Left lung (tissue), 10 donors: Measurements from ENCODE around the gene WWTR1. TPM values are rescaled to one million over a fixed set of nuclear protein-coding genes. Genes with fewer than 3 reads are reported as not detected.

Experiments
- ATAC-seq: fragments of 200-7000 bp; cut with Tn5 transposase; one replicate; pipeline ENCODE4 v1.9.1; 2020; ENCODE audit warnings: moderate library complexity
- DNase-seq, 4 donors: peaks; one replicate each; pipeline ENCODE4 v3.0.0-alpha.2; 2013 to 2020
- H3K27ac ChIP-seq, 2 donors: fragments of 200-600 bp; sonication (generic) in 1 of 2; one replicate each; pipeline versions ENCODE4 v1.5.0 to v1.8.0; 2020 to 2021
- H3K27me3 ChIP-seq, 2 donors: fragments of 200-600 bp; sonication (generic) in 1 of 2; one replicate each; pipeline versions ENCODE4 v1.5.0 to v1.8.0; 2020 to 2021
- H3K36me3 ChIP-seq, 2 donors: fragments of 200-600 bp; sonication (generic) in 1 of 2; one replicate each; pipeline versions ENCODE4 v1.5.0 to v1.8.0; 2020 to 2021
- H3K4me1 ChIP-seq, 2 donors: fragments of 200-600 bp; one replicate each; pipeline ENCODE4 v1.8.0; 2021
- H3K4me3 ChIP-seq, 2 donors: fragments of 200-600 bp; sonication (generic) in 1 of 2; one replicate each; pipeline versions ENCODE4 v1.5.0 to v1.8.0; 2020 to 2021; ENCODE audit warnings: mild to moderate bottlenecking in 1 of 2
- H3K9me3 ChIP-seq, 2 donors: fragments of 200-600 bp; sonication (generic) in 1 of 2; one replicate each; pipeline versions ENCODE4 v1.5.0 to v1.8.0; 2020 to 2021
- CTCF ChIP-seq, 2 donors: fragments of 200-600 bp; sonication (generic) in 1 of 2; IDR thresholded peaks; one replicate each; pipeline versions ENCODE4 v1.5.0 to v1.8.0; 2021; ENCODE audit warnings: antibody characterized with exemption in 2 of 2
- intact Hi-C, 2 donors: fragments of 100-400 bp; cut with DNase I; formaldehyde crosslinking; loops; one replicate each; pipeline versions ENCODE4 v1.11.2 to v1.14.2; 2022
- polyA plus RNA-seq, 6 donors: library from polyadenylated mRNA; unstranded; fragments of 120-200 nt; gene quantifications; one replicate each; pipeline ENCODE4 v1.2.1, GENCODE V29; 2013; ENCODE audit not compliant: insufficient read length in 6 of 6
- total RNA-seq, 2 donors: library from RNA; stranded (reverse); fragmentation: NEBNext Ultra II Directional; extraction: Animal tissue kit (Norgen Biotek cat#: 25700); gene quantifications; one replicate each; pipeline ENCODE4 v1.2.1, GENCODE V29; 2021
- donor health status: DM: no; HTN: yes; CAD: no.
- donor health status: DM: no; HTN: no; CAD: no.

The WWTR1 gene
- total and polyA plus RNA-seq, 8 donors, result 74.2 to 124 (median 107) TPM

GRCh38 chr3:149566292-149566975 is 91.4 kb downstream of the WWTR1 start:
- no peaks in the 10 kb centered on the region for H3K9me3 ChIP-seq
- TF ChIP-seq CTCF (IDR thresholded peaks at IDR 0.05), result no peak
- H3K36me3 ChIP-seq, result no peaks in the 10 kb centered on the region
- ATAC-seq (no peak), DNase-seq (no peak)
- no peak overlapping the region for H3K4me3 ChIP-seq
- H3K27ac ChIP-seq, result no peak overlapping the region
- intact Hi-C loops, result no loop called here
- no peaks in the 10 kb centered on the region for H3K27me3 ChIP-seq
- H3K4me1 ChIP-seq, result peaks cover 0 to 2% of the 10 kb centered on the region in 2 donors

- no peaks in the 10 kb centered on the region for H3K27me3 ChIP-seq
These were observed 93.7 kb downstream of the WWTR1 start for GRCh38 chr3:149564079-149564478.

GRCh38 chr3:149563114-149563513 is 94.7 kb downstream of the WWTR1 start:
- Histone ChIP-seq H3K36me3 (no peaks in the 10 kb centered on the region), H3K4me3 (no peak overlapping the region), H3K27ac (no peak overlapping the region), H3K27me3 (no peaks in the 10 kb centered on the region), H3K9me3 (no peaks in the 10 kb centered on the region), H3K4me1 (no peaks in the 10 kb centered on the region)
- no peak for ATAC-seq
- intact Hi-C loops, result no loop called here
- no peak for DNase-seq
- no peak for TF ChIP-seq CTCF (IDR thresholded peaks at IDR 0.05)

More at GRCh38 chr3:149564079-149564478, 93.7 kb downstream of the WWTR1 start:
- no peaks in the 10 kb centered on the region for H3K4me1 ChIP-seq
- no peaks in the 10 kb centered on the region for H3K9me3 ChIP-seq
- DNase-seq, result no peak
- intact Hi-C loops, result no loop called here
- no peak overlapping the region for H3K4me3 ChIP-seq
- no peak for ATAC-seq
- TF ChIP-seq CTCF (IDR thresholded peaks at IDR 0.05), result no peak
- H3K27ac ChIP-seq, result no peak overlapping the region
- H3K36me3 ChIP-seq, result no peaks in the 10 kb centered on the region

- ATAC-seq (no peak), DNase-seq (no peak)
- H3K36me3 ChIP-seq, result no peaks in the 10 kb centered on the region
- TF ChIP-seq CTCF (IDR thresholded peaks at IDR 0.05), result no peak
- intact Hi-C loops, result no loop called here
- no peaks in the 10 kb centered on the region for H3K9me3 ChIP-seq
- no peak overlapping the region for H3K27ac ChIP-seq
- no peaks in the 10 kb centered on the region for H3K27me3 ChIP-seq
- no peaks in the 10 kb centered on the region for H3K4me1 ChIP-seq
- no peak overlapping the region for H3K4me3 ChIP-seq
These were observed 97.2 kb downstream of the WWTR1 start for GRCh38 chr3:149560617-149561016.

- no peak overlapping the region for H3K27ac ChIP-seq
These were observed 97.8 kb downstream of the WWTR1 start for GRCh38 chr3:149560001-149560400.

More at GRCh38 chr3:149560001-149560400, 97.8 kb downstream of the WWTR1 start:
- H3K27me3 ChIP-seq, result no peaks in the 10 kb centered on the region
- no peak overlapping the region for H3K4me3 ChIP-seq
- intact Hi-C loops, result no loop called here
- no peaks in the 10 kb centered on the region for H3K36me3 ChIP-seq
- no peak for DNase-seq
- TF ChIP-seq CTCF (IDR thresholded peaks at IDR 0.05), result no peak
- no peaks in the 10 kb centered on the region for H3K9me3 ChIP-seq
- peaks cover 3 to 4% of the 10 kb centered on the region in 2 donors for H3K4me1 ChIP-seq
- no peak for ATAC-seq
